HG03460 (cell line): ENCODE results near the gene ICAM4.

Experiments
- ATAC-seq: cut with Tn5 transposase; IDR thresholded peaks from one replicate; pipeline ENCODE4 v1.9.1; 2021; ENCODE audit not compliant: unreplicated experiment

The ICAM4 gene

GRCh38 chr19:10317045-10317856 is 30.5 kb downstream of the ICAM4 start:
- ATAC-seq, result no peak

GRCh38 chr19:10317857-10318462 is 31.2 kb downstream of the ICAM4 start:
- no peak for ATAC-seq

GRCh38 chr19:10318807-10319682 is 32.3 kb downstream of the ICAM4 start:
- ATAC-seq, result no peak

- no peak for ATAC-seq
These were observed 34.1 kb downstream of the ICAM4 start for GRCh38 chr19:10320602-10321416.

GRCh38 chr19:10321417-10321797 is 34.7 kb downstream of the ICAM4 start:
- no peak for ATAC-seq

GRCh38 chr19:10321874-10322835 is 35.4 kb downstream of the ICAM4 start:
- no peak for ATAC-seq

GRCh38 chr19:10325732-10326131 is 39.0 kb downstream of the ICAM4 start:
- ATAC-seq, result no peak

GRCh38 chr19:10327793-10328192 is 41.0 kb downstream of the ICAM4 start:
- ATAC-seq, result no peak

- ATAC-seq, result no peak
These were observed 42.0 kb downstream of the ICAM4 start for GRCh38 chr19:10328558-10329429.

- ATAC-seq, result no peak
These were observed 42.8 kb downstream of the ICAM4 start for GRCh38 chr19:10329555-10329954.

- ATAC-seq, result no peak
These were observed 45.6 kb downstream of the ICAM4 start for GRCh38 chr19:10332158-10332964.

GRCh38 chr19:10332965-10333757 is 46.4 kb downstream of the ICAM4 start, which contains the start of gene RAVER1:
Gene RAVER1, minus strand, starts transcription at chr19:10333529. Its CDS starts 22 bp downstream, at chr19:10333507.
- peak; percentile 70 for ATAC-seq

- peak; percentile 8 for ATAC-seq
These were observed 47.2 kb downstream of the ICAM4 start for GRCh38 chr19:10333758-10334587.

- ATAC-seq, result no peak
These were observed 48.0 kb downstream of the ICAM4 start for GRCh38 chr19:10334588-10335351.

- no peak for ATAC-seq
These were observed 48.7 kb downstream of the ICAM4 start for GRCh38 chr19:10335352-10335985.
